Measurements from ENCODE around the gene LRTM1.

Gene LRTM1

DNA sequence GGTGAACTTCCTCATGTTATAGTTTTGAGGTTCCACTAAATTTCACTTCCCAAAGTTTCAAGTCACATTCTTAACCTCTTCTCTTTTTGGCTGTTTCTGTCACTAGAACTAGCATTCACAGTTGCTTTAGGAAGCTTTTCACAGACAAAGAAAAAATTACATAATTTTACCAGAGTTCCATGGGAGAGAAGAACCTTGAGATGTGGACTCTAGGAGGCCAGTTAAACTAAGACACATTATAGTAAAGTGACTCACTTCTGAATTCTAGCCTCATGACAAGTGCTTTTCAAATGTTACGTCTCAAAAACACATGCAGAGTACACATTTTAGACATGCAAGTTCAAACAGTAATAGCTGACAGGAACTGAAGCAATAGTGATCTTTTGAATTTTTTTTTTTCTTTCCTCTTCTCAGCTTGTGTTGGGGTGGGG is 39.9 kb upstream of the LRTM1 start:
- Mint-ChIP-seq H3K9me3 (no peaks in the 10 kb centered on the region), H3K4me3 (no peak overlapping the region), H3K36me3 (ENCODE audit: low read depth) (no peaks in the 10 kb centered on the region), H3K27ac (no peak overlapping the region), H3K4me1 (peaks cover 26% of the 10 kb centered on the region), H3K27me3 (ENCODE audit: low read depth) (peaks cover 9% of the 10 kb centered on the region)
- TF ChIP-seq CTCF (IDR thresholded peaks at IDR 0.05; ENCODE audit: unreplicated experiment in 3 of 3) = no peak

DNA sequence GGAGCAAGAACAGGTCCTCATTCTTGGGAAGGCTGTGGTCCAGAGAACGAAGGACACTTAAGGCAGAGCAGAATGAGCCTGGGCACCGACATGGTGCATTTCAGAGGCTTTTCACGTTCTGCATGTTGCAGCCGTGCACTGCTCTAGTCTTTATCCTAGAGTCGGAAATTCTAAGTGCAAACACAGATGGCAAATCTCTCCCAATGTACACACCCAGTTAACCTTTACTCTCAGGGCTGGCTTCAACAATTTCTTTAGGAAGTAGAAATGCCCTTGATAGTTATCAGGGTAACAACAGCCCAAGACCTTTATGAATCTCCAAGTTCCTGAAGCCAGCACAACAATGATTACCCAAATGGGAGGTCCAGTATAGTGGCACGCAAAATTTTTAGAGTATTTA is 39.1 kb upstream of the LRTM1 start:
- Mint-ChIP-seq H3K36me3 (ENCODE audit: low read depth) (no peaks in the 10 kb centered on the region), H3K9me3 (no peaks in the 10 kb centered on the region), H3K4me3 (no peak overlapping the region), H3K27ac (no peak overlapping the region), H3K4me1 (peaks cover 26% of the 10 kb centered on the region), H3K27me3 (ENCODE audit: low read depth) (peaks cover 9% of the 10 kb centered on the region)
- TF ChIP-seq CTCF (IDR thresholded peaks at IDR 0.05; ENCODE audit: unreplicated experiment in 3 of 3) = no peak

DNA sequence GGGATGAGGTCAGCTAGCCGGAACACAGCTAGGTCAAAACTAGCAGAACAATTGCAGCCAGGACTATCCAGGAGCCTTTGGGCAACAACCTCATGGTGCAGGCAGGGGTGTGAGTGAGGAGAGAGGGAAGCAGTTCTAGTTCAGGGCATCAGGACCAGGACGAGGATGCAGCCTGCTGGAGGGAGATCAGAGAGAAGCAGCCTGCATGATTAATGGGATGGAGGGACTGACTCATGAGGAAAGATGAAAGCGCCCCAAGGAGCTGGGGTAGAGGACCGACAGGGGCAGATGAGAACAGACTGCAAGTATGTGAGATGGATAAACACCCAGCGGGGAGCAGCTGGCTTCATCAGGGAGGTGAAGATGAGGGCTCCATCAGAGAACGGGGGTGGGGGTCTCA is 37.9 kb upstream of the LRTM1 start:
- TF ChIP-seq CTCF (IDR thresholded peaks at IDR 0.05; ENCODE audit: unreplicated experiment in 3 of 3) = no peak
- H3K4me1 Mint-ChIP-seq = peaks cover 22% of the 10 kb centered on the region
- H3K4me3 Mint-ChIP-seq = peak overlapping the region in 1 of 3 experiments; percentile 11
- peaks cover 9% of the 10 kb centered on the region for H3K27me3 Mint-ChIP-seq (ENCODE audit: low read depth)
- H3K36me3 Mint-ChIP-seq (ENCODE audit: low read depth) = no peaks in the 10 kb centered on the region
- H3K27ac Mint-ChIP-seq = no peak overlapping the region
- no peaks in the 10 kb centered on the region for H3K9me3 Mint-ChIP-seq

DNA sequence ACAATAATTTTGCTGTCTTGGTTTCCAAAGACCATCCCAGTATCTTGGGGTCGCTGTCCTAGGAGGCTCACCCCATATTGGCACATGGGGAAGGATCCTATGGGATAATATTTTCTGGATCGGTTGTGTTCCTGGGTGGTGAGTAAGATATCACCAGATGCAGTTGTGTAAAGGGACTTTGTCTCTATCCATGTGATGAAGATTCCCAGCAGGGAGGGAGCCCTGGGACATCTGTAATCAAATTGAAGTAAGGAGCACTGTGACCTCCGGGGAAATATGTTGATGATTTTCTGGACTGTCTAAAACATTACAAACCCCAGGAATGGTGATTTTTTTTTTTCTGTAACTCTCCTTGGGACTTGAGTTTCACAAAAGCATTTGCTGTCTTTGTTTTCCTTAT is 36.2 kb upstream of the LRTM1 start:
- H3K4me1 Mint-ChIP-seq = peaks cover 29% of the 10 kb centered on the region
- H3K36me3 Mint-ChIP-seq (ENCODE audit: low read depth) = no peaks in the 10 kb centered on the region
- no peak overlapping the region for H3K27ac Mint-ChIP-seq
- H3K9me3 Mint-ChIP-seq = no peaks in the 10 kb centered on the region
- no peak overlapping the region for H3K4me3 Mint-ChIP-seq
- peaks cover 9% of the 10 kb centered on the region for H3K27me3 Mint-ChIP-seq (ENCODE audit: low read depth)
- TF ChIP-seq CTCF (IDR thresholded peaks at IDR 0.05; ENCODE audit: unreplicated experiment in 3 of 3) = no peak

- no peak overlapping the region for H3K27ac Mint-ChIP-seq
- H3K9me3 Mint-ChIP-seq = no peaks in the 10 kb centered on the region
- H3K36me3 Mint-ChIP-seq (ENCODE audit: low read depth) = no peaks in the 10 kb centered on the region
- peaks cover 26% of the 10 kb centered on the region for H3K4me1 Mint-ChIP-seq
- H3K4me3 Mint-ChIP-seq = no peak overlapping the region
- TF ChIP-seq CTCF (IDR thresholded peaks at IDR 0.05; ENCODE audit: unreplicated experiment in 3 of 3) = no peak
- H3K27me3 Mint-ChIP-seq (ENCODE audit: low read depth) = peaks cover 9% of the 10 kb centered on the region
These were observed 35.8 kb upstream of the LRTM1 start for GRCh38 chr3:54963641-54964040.

DNA sequence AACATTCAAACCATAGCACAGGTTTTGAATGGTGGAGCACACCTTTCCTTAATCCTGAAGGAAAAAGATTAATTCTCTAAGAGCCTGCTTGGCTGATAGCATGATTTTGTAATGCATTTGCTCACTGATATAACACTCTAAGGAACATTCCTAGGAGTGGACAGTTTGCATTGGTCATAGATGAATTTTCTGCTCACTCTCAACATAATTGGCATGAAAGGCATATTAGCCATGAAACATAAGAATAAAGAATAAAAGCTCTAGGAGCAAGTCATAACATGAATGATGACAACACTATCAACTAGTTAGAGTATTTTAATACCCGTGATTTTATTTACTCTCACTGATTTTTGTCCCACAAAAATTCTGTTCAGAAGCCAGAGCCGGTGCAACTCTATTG is 34.3 kb upstream of the LRTM1 start:
- H3K4me1 Mint-ChIP-seq = peaks cover 30% of the 10 kb centered on the region
- H3K9me3 Mint-ChIP-seq = no peaks in the 10 kb centered on the region
- no peaks in the 10 kb centered on the region for H3K36me3 Mint-ChIP-seq (ENCODE audit: low read depth)
- no peak overlapping the region for H3K4me3 Mint-ChIP-seq
- H3K27me3 Mint-ChIP-seq (ENCODE audit: low read depth) = peaks cover 11% of the 10 kb centered on the region
- no peak for TF ChIP-seq CTCF (IDR thresholded peaks at IDR 0.05; ENCODE audit: unreplicated experiment in 3 of 3)
- no peak overlapping the region for H3K27ac Mint-ChIP-seq
